GM20431 (cell line): Measurements from ENCODE around the gene DHPS.
"Not testable (repeated sequence)": the region's sequence is repeated elsewhere in the genome, so short reads cannot be mapped to it uniquely, and the experiment has no call there.

Experiments used
- in situ Hi-C: fragments of 300-500 bp; cut with MseI, MboI; formaldehyde crosslinking; loops from one replicate; pipeline ENCODE4 v1.15.0; 2020; ENCODE audit warnings: low sequenced_read_pairs; ENCODE audit not compliant: unreplicated experiment

DHPS gene

DNA sequence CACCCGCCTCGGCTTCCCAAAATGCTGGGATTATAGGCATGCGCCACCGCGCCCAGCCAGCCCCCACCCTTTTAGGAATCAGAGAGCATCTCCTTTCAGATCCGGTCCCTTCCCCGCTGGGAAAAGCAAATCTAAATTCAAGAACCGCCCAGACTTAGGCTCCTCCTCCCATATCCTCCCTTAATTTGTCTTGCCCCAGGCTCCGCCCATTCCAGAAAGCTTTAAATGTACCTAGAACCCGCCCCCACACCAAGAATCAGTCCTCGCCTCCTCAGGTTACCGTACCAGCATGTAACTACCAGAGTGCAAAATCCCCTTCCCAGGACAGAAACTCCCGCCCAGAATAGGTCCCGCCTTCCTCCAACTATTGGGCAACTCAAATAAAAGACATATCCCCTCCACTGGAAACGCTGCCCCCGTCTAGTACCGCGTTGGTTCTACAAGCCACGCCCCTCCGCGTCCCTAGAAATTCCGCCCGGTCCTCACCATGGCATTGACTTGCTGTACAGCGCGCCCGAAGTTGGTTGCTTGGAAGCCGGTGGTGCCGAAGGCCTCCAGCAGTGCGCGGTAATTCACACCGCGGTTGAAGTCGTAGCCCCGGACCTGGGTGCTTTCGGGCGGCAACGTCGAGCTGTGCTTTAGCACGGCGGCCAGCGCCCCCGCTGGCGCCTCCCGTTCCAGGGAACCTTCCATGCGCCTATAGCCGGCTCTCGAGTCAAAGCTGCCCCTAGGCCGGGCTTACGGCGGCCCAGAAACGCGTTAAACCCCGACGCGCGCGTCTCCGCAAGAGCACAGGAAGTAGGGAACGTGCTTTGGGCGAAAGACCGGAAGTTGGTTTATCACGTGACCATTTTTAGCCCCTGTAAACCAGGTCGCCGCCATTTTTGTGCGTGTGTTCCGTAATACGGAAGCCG lies at the start of gene DHPS:
TSS of gene DHPS (minus strand) at position 807 of the 914 bp plus-strand sequence. CDS start at position 693, 114 bp downstream.
- in situ Hi-C loops: no loop called here

DNA sequence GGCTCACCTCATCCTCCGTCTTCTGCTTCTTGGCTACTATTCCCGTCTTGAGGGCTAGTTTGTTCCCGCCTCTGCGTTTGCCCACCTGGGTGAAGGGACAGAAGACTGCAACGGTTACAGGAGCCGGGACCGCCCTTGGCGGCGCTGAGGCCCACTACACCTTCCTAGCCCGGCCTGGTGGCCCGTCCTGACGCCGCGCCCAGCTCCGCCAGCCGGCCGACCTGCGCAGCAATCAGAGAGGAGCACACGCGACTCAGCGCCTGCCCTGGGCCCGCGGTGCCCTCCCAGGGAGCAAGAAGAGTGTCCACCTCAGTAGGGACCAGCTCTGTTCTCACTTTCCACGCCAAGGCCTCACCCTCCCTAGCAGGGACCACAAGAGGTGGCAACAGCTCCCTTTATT lies 49.7 kb upstream of the DHPS start:
- in situ Hi-C loops: no loop called here

DNA sequence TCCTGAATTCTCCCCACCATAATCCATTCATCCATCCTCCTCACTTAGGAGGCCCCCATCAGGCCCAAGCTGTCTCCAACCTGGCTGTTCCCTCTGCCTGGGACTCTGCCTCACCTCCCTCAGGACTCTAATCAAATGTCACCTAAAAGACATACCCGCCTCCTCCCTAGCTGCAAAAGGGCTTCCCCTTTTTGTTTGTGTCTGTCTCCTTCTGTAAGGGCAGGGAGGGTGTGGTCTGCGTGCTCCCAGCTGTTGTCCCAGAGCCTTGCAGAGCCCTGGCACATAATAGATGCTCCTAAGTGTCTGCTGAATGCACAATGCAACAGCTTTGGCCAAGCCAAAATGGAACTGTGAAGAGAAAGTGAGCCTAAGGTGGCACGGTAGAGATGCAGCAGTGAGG lies 48.4 kb upstream of the DHPS start:
- in situ Hi-C loops: no loop called here

DNA sequence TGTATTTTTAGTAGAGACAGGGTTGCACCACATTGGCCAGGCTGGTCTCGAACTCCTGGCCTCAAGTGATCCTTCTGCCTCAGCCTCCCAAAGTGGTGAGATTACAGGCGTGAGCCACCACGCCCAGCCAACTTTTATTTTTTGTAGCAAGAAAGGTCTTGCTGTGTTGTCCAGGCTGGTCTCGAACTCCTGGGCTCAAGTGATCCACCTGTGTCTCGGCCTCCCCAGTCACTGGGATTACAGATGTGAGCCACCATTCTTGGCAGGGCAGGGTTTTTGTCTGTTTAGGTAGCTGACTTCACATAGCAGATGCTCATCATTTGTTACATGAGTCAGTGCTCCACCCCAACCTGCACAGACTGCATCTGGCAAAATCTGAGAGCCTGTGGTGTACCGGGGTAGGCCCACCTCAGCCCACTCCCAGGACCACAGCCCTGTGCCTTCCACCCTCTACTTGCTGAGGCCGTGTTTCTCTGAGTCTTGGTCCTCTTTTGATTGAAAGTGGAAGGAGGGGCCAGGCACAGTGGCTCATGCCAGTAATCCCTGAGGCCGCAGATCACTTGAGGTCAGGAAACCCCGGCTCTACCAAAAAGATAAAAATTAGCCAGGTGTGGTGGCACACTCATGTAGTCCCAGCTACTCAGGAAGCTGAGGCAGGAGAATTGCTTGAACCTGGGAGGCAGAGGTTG lies 46.2 kb upstream of the DHPS start:
- in situ Hi-C loops: no loop called here

DNA sequence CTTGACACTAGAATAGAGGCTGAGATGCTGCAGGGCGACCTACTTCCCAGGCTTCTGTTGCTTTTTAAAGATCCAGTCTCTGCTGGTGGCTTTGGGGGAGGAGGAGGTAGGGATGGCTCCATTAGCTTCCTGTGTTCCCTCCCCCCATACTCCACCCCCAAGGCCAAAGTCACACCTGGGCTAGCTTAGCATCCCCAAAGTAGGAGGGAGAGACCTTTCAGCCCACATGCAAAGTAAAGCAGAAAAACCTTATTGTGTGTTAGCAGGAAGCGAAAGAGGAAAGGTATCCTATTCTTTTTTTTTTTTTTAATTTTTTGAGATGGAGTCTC lies 45.3 kb upstream of the DHPS start:
- in situ Hi-C loops: no loop called here

DNA sequence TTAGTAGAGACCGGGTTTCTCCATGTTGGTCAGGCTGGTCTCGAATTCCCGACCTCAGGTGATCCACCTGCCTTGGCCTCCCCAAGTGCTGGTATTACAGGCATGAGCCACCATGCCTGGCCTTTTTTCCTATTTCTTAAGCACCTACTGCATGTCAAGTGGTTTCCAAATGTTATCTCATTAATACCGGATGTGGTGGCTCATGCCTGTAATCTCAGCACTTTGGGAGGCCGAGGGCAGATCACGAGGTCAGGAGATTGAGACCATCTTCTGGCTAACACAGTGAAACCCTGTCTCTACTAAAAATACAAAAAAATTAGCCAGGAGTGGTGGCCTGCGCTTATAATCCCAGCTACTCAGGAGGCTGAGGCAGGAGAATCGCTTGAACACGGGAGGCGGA lies 43.9 kb upstream of the DHPS start:
- in situ Hi-C loops: not testable (repeated sequence)

DNA sequence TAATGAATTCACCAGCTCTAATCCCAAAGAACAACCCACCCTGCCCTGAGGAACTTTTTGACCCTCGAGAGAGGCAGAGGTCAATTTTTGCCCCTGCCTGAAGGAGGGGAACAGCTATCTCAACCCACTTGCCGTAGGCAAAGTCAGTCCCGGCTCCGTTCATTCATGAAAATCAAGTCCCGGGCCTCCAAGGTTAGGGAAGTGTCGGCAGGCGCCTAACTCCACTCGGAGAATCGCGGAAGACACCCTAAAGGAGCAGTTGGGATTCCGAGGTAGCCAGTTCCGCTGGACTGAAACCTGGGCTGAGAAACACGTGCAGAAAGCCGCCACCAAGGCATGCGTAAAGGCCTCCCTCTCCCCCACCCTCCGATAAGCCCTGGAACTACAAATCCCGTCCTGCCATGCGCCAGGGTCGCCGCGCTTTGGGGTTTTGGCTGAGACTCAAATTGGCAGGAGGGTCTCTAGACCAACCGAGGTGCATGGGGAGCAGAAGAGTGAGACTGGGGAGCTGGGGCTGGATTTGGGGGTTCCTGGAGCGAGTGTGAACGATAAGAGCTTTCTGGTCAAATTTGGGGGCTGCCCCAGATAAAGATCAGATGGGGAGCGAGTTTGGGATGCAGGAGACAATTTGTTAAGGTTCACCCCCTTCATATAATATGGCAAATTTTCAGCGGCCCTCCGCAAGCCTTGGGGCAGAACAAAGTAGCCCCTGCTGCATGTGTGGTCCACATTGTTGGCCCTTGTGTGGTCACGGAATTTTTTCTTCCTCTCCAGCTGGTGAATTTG lies 42.2 kb upstream of the DHPS start, which contains the start of gene TNPO2:
TSS of gene TNPO2 (minus strand) at position 292 of the 786 bp plus-strand sequence. CDS start 2,955 bp downstream, outside the sequence.
- in situ Hi-C loops: no loop called here

DNA sequence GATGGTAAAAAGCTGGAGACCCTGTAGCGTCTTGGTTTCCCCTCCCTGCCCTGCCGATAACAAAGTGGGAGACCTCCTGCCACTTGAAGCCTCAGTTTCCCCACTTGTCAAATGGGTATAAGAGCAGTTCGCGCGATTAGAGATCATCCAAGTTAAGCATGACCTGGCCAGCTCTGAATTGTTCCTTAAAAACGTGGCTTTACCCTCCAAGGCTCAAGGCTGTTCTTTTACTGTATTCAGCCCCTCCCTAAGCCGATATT lies 41.6 kb upstream of the DHPS start:
- in situ Hi-C loops: no loop called here

DNA sequence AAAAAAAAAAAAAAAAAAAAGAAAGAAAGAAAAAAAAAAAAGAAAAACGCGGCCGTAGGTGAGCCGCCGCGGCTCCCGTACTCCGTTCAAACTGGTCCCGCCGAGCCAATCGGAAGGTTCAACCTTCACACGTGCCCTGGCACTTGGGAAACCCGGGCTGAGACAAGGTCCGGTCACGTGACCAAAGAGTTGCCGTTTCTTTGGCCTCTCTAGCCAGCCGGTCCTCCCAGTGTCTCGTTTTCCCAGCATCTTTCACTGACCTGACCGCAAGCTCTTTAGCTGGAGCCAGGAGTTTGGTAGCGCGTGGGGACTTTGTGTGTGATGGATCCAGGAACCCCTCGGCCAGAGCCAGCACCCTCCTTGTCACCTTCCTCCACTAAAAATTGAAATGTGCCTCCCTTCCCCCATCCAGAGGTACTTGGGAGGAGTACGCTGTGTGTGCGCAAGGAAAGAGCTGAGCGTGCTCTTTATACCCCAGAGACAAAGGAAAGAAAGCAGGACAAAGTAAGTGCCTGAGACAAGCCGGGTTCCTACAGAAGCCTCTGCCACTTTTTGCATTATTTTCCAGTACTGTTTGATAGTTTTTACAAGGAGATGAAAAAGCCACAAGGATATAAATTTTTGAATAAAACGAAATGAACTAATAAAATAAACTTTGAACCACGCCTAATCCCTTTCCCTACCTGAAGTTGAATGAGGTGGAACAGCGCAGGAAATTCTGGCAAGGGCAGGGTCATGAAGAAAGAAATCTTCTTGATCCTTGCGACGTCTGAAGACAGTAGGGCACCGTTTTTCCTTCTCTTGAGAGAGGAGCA lies 41.1 kb upstream of the DHPS start:
- in situ Hi-C loops: no loop called here

DNA sequence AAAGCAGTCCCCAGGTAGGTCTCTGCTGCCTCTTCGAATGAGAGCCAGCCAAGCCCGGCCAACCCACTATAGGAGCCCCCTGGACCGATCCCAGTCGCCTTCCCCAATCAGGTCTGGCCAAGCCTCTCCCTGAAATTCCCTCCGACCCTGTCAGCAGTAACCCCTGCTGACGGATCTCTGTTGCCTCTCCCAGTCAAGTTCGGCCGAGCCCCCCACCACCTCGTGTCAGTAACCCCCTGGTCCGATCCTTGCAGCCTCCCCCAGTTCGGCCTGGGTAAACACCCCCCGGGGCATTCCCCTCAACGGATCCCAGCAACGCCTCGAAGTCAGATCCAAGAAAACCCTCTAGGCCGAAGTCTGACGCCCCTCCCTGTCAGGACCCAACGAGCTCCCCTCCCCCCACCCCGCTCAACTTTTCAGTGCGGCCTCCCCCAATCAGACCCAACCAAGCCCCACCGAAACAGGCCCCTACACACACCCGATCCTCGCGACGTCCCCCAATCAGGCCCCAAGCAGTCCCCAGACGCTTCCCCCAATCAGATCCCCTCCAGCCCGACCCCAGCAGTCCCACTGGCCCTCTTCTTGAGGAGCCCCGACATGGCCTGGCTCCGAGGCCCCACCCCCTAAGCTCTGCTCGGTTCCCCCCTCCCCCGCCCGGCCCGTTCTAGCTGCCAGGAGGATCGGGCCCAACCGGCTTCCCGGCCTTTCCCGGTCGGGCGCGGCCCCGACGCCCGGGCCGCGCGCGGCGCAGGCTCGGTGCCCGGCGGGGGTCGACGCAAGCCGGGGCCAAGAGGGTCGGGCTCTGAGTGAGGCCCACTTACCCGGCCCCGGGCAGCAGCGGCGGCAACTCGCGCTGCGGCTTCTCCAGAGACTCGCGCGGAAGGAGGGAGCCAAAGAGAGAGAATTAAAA lies 40.2 kb upstream of the DHPS start:
- in situ Hi-C loops: no loop called here

DNA sequence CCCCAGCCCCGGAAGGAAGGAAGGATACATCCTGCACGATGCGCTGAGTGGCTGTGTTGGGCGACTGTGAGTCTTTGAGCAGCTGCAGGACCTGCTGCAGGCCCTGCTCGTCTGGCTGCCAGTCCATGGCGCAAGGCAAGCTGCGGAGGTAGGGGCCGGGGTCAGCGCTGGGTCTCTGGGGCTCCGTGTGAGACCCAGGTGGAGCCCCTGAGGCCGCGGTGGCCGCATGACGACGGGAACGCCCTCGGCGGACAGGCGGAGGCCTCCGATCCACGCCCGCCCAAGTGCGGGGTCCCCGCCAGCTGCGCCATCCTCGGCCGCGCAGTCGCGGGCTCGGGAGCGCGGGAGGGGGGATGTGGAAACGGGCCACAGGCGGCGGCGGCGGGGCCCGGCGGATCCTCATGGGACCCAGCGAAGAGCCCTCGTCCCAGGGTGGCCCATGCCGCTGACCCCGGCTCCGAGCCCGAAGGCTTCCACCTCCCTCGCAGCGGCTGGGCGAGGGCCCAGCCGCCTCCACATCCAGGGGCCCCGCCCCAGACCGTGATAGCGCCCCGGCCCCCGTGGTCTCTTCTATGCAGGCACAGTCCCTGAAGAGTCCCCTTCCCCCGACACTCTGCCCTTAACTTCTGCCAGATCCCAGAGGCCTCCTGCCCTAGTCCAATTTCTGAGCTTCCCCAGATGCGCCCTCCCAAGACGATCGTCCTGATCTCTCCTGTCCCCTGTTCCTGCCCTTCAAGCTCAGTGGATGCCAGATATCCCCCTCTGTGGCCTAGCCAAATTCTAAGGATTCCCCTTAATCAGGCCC lies 39.4 kb upstream of the DHPS start:
- in situ Hi-C loops: no loop called here

DNA sequence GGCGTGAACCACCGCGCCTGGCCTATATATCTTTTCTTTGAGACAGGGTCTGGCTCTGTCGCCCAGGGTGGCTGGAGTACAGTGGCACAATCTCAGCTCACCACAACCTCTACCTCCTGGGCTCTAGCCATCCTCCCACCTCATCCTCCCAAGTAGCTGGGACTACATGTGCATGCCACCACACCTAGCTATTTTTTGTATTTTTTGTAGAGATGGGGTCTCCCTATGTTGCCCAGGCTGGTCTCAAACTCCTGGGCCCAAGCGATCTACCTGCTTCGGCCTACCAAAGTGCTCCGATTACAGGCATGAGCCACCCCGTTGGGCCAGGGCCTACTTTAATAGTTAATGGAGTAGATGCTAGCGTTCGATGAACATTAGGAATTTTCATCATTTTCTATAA lies 38.6 kb upstream of the DHPS start:
- in situ Hi-C loops: no loop called here

DNA sequence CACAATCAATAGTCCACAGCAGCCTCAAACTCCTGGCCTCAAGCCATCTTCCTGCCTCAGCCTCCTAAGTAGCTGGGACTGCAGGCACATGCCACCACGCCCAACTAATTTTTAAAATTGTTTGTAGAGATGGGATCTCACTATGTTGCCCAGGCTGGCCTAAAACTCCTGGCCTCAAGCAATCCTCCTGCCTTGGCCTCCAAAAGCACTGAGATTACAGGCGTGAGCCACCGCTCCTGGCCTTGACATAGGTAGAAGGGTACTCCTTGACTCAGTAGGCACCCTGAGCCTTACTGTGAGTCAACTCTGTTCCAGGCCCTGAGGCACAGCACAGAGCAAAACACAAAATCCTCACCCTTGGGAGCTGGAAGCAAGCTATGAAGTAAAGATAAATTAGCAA lies 34.2 kb upstream of the DHPS start:
- in situ Hi-C loops: no loop called here

DNA sequence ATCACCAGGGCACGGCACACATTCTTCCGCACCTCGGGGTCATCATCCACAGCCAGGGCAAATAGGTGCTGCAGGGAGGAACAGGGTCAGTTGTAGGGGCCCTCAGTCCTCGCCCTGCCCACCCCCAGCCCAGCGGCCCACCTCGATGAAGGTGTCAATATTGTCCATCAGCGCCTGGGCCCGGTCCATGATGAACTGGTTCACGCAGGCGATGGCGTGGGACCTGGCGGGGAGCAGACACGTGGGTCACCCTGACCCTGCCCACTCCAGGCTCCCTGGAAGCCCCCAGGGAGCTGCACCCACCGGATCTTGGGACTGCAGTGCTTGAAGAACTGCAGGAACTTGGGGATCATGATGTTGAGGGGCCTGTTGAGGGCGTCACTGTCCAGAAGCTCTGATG lies 33.4 kb upstream of the DHPS start:
- in situ Hi-C loops: no loop called here

DNA sequence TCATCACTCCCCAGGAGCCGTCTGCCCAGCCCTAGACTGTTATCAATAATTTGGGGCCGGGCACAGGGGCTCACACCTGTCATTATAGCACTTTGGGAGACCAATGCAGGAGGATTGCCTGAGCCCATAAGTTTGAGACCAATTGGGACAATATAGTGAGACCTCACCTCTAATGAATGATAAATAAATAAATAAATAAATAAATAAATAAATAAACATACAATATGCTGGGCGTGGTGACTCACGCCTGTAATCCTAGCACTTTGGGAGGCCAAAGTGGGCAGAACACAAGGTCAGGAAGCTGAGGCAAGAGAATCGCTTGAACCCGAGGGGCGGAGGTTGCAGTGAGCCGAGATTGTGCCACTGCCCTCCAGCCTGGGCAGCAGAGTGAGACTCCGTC lies 31.6 kb upstream of the DHPS start:
- in situ Hi-C loops: not testable (repeated sequence)

DNA sequence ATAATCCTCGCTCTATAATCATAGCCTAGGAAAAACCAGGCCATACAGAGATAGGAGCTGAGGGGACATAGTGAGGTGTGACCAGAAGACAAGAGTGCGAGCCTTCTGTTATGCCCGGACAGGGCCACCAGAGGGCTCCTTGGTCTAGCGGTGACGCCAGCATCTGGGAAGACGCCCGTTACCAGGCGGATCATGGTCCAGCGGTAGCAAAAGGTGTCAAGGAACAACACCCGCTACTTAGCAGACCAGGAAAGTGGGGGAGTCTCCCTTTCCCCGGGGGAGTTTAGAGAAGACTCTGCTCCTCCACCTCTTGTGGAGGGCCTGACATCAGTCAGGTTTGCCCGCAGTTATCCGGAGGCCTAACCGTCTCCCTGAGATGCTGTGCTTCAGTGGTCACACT lies 30.4 kb upstream of the DHPS start:
- in situ Hi-C loops: not testable (repeated sequence)

DNA sequence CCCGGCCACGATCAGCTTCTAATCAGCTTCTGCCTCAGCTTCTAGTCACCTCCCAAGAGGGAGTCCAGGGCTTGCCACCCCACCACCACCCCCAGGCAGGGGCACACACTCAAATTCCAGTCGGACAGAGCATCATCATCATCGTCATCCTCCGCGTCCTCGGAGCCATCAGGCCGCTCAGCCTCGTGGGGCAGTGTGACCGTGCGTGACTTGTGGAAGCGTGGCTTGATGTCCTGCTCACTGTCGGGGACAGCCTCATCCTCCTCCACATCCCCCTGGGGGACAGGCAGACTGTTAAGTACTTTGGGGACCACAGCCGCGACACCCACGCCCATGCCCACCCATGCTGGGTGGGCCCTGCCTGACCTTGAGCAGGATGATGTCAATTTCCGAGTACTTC lies 29.5 kb upstream of the DHPS start:
- in situ Hi-C loops: no loop called here

DNA sequence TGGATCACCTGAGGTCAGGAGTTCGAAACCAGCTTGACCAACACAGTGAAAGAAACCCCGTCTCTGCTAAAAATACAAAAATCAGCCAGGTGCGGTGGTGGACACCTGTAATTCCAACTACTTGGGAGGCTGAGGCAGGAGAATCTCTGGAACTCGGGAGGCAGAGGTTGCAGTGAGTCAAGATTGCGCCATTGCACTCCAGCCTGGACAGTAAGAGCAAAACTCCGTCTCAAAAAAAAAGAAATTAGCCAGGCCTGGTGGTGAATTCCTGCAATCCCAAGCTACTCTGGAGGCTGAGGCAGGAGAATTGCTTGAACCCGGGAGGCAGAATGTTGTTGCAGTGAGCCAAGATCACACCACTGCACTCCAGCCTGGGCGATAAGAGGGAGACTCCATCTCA lies 27.0 kb upstream of the DHPS start:
- in situ Hi-C loops: no loop called here
